Stimulated activated naive CD8-positive, alpha-beta T cell treated with anti-CD3 and anti-CD28 coated beads, Interleukin-15, Interleukin-2, amounts not matched to agents 100 U/mL and 50 U/mL, for 24 hours (primary cell): ENCODE data around the gene CCNY.

ENCODE experiments used
- ATAC-seq: fragments of 150-1000 bp; cut with Tn5 transposase; one replicate; pipeline ENCODE4 v1.10.0; 2021
- DNase-seq: peaks from one replicate; pipeline ENCODE4 v3.0.0; 2021

The CCNY gene

DNA sequence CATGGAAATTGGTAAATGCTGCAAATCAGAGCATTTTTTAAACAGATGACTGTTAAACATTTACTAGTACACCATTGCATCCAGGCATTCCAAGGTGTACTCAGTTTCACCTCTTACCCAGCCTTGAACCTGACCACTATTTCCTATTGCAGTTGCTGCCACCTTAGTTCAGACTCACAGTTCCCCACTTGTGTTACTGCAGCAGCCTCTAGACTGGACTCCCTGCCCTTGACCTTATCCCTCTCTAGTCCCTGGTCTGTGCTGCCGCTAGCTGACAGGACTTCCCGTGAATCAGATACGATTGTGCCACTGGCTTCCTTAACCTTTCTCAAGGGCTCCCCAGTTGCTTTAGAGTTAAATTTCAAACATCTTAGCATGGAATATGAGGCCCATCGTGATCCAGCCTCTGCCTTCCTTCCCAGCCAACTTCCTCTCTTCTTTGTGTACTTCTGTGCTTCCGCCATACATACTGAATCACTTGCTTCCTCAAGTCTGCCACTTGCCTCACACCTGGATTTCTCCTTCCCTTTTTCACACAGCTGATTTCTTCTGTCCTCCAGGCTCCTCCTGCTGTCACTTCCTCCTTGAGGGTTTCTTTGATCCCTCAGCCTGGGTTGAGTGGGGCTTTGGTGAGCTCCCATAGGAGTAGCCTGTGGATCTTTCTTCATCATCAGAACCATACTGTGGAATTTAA lies 150.1 kb downstream of the CCNY start:
- DNase-seq (no peak), ATAC-seq (no peak)

DNA sequence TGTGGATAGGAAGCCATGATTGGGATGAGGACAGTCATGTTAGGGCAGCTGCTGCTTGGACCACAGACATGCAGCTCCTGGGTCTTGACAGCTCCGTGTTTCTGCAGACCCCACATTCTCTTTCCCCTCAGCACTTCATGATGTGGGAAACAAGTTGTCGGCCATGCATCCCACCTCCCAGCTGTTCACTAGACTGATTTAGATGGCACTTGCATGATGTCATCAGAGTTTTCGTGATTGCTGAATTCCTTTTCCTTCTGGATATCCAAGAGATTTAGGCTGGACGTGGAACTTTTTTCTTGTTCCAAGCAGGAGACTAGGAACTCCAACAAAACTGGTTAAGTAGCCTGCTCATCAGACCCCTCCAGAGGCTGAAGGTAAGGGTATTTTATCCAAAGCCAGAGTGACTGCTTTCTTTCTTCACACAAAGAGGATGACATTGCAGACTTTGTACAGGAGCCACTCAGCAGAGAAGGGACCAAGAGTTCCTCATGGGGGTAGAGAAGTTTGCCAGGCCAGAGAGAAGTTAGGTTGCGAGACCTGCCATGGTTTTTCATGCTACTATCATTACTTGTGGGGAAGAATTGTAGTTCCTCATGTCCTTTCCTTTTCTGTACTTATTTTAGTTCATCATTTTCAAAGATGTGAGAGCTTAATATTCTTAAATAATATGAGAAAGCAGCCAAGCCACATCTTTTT lies 151.2 kb downstream of the CCNY start:
- no peak for ATAC-seq

DNA sequence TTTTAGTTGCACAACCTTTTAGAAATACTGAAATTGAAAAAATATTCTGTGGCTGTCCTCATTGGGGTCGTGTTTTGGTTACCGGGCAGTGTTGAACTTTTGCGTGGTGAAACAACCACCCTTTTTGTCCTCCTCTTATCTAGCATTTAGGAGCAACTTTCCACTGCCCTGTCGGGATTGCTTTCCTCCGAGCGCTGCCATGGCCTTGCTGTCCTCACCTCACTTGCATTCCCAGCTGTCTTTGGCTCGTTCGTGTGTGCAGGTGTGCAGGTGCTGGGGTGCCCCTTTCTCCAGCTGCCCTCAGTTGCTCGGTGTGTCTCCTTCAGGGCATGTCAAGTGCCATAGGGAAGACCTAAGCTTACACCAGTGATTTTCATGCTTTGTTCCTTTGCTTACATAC lies 151.9 kb downstream of the CCNY start:
- ATAC-seq, result no peak
- no peak for DNase-seq

More for the DNA sequence above, 151.2 kb downstream of the CCNY start:
- no peak for DNase-seq

DNA sequence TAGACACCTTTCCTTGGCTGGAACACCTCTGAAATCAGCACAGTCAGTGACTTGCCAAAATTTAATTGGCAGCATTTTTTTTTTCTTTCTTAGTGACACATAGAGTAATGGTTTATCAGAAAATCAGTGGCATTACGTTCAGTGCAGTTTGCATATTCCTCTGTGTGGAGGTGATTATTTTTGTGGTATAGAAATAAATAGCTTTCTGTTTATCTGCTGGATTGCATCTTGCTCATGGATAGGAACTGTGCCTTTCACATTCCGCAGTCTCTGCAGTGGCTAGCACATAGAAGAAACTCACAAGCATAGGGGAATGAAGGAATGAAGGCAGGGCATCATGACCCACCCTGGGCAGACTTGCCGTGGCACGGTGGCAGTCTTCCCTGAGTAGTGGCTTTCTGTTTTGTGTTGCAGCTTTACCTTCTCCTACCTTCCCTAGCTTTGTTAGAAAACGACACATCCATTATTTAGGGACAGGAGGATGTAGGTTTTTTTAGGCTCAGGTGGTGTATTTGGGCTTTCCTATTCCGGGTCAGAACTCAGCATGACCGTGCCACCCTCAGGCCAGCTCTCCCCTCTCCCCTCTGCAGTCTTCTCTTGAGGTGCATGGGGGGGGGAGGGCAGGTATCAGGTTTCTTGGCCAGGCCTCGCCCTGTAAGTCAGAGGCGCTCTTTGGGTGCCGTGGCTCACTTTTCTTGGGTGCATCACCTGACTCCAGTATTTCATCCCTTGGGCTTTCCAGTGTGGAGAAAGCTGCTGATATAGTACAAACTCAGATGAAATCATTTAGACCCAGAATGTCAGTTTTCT lies 156.3 kb downstream of the CCNY start:
- ATAC-seq (no peak), DNase-seq (no peak)

DNA sequence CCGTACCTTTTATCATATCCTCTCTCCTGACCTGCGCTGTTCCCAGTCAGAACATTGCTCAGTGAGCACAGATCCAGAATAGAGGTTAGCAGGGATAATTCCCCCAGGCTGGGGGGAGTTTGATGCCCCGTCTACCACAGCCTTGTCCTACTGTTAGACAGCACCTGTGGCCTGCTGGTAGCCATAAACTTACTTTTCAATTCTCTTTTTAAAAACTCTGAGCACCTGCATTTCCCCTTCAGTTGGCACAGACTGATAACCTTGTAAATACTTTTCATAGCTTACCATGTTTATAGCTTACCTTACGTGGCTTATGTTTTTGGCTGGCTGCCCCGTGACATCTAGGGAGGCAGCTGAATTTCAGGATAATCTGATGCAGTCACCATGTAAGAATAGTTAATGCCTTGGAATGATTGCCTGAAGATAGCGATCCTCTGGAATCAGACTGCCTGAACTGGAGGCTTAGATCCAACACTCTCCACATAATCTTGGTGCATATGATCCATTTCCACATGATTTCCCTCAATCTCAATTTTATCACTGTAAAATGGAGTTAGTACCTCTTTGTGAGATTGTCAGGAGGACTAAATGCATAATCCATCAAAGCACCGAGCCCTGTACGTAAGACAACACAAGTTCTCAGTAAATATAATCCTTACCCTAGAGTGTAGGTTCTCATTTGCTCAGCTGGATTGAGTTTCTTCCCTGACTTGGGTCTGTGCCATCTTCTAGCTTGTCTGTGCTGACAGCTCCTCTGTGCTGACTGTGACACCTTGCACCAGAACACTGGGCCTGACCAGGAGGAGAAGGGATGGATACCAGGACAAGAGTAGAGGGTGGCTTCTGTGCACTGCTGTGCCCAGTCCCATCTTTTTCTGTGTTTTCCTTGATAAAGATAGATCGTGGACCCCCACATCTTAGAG lies 157.1 kb downstream of the CCNY start:
- no peak for ATAC-seq
- DNase-seq, result no peak

DNA sequence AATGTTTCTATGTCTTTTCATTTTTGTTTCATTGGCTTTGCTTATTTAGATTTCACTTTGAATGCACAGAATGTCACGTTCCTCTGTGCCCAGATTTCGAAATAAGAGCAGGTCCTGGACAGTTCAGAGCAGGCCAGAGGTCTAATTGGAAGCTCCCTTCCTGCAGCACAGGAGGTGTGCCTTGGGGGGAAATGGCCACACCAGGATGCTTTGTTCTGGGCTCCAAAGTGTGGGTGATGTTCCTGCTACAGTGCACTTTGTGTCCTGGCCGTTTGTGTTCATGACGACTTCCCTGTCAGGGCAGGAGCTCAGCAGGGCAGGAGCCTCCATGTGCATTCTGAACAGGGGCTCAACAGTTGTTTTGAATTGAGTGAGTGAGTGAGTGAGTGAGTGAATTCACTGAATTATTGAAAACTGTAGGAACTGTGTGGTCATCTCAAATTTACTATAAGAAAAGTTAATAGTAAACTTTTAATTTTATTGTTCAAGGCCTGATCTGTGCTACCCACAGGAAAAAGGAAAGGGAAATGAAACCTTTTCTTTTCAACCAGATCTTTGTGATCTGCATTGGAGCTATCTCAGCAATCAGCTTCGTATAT lies 159.3 kb downstream of the CCNY start:
- no peak for DNase-seq
- no peak for ATAC-seq

DNA sequence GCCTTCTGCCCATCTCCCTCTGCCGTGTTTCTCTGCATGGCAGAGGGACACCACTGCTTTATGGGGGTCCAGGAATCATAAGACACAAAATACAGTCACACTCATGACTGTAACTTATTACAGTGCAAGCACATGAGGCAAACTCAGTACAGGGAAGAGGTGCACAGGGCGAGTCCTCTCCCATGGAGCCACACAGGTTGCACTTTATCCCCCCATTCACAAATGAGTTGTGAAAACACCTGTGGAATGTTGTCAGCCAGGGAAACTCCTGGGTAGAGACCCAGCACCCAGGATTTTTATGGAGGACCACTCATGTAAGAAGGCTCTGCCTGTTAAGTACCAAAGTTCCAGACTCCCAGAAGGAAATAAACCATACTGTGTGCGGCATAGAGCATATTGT lies 161.6 kb downstream of the CCNY start:
- DNase-seq (no peak), ATAC-seq (no peak)

DNA sequence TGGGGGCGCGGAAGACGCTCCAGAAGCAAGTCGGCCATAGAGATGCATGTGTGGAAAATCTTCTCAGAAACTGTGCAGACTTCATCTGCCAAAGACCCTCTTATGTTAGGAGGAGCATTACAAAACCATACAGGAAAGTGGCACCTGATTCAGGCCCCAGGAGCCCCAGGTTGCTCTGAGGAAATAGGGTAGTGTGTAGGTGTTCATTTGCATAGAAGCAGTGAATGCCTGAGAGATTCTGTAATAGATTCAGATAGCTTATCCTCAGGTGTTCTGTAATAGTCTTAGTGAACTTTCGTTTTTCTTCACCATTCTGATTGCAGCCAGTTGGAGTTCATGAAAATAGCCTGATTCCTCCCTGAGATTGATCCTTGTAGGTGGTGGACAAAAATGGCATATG lies 162.4 kb downstream of the CCNY start:
- ATAC-seq (no peak), DNase-seq (no peak)

DNA sequence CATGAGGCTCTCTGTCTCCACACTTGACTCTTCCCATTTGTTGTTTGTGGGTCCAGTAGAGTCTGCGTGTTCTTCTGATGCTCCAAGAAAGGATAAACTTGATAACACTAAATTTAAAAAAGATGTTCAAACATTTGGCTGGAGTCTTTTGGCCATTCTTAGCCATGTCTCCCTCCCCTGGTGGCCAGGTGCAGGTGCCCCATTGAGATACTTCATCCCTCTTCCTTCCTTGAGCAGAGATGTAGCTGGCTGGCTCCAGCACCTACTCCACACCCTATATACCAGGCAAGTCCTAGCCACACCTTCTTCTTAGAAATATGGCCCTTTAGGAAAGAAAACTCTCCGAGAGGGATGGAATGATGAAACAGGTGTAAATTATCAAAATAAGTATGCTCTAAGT lies 165.6 kb downstream of the CCNY start:
- DNase-seq (no peak), ATAC-seq (no peak)

DNA sequence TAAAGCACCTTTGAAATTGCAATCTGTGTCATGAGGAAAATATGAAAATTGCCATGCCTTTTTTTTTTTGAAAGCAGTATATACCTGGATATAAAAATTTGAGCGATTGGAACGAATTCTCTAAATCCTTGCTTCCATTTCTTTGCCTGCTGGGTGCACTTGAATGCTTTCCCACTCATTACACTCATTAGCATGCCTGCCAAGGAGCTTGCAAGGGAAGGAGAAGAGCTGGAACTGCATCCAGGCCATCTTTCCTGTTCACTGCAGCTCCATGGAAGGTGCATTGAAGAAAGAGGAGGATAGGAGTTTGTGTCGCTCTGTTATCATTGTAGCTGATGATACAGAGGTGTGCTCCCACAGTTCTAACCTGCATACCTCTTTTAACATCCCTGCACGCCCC lies 166.4 kb downstream of the CCNY start:
- DNase-seq (no peak), ATAC-seq (no peak)

DNA sequence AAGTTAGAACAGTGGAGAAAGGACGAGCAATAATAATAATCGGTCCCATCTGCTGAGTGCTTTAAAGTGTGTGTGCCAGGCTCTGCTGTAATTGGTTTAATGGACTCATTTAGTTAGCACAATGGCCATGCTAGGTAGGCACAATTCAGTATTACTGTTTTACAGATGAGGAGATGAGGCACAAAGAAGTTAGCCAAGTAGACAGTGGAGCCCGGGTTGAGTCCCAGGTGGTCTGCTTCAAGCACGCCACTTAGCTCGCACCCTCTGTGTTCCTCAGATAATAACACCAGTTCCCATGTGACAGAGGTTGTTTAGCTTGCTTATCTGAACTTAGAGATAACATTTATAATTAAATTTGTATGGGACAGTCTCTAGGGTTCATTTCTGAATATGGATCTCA lies 167.3 kb downstream of the CCNY start:
- no peak for DNase-seq
- ATAC-seq, result no peak

DNA sequence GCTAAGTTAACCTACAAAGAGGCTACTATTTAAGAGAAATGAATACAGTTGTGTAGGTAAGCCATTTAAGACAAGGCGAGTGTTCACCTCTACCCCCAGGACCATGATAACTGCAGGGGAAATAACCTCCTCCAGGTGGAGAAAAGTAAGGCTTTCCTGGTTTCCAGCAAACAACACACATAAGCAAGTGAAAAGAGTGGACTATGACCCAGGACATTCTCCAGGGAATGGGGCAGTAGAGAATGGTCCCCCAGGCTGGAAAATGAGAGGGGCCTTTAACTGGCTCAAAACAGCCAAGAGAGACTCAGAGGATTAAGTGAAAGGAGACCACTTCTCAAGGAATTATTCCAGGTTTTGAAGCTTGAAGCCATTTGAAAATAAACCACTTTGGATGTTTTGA lies 167.8 kb downstream of the CCNY start:
- DNase-seq (no peak), ATAC-seq (no peak)

DNA sequence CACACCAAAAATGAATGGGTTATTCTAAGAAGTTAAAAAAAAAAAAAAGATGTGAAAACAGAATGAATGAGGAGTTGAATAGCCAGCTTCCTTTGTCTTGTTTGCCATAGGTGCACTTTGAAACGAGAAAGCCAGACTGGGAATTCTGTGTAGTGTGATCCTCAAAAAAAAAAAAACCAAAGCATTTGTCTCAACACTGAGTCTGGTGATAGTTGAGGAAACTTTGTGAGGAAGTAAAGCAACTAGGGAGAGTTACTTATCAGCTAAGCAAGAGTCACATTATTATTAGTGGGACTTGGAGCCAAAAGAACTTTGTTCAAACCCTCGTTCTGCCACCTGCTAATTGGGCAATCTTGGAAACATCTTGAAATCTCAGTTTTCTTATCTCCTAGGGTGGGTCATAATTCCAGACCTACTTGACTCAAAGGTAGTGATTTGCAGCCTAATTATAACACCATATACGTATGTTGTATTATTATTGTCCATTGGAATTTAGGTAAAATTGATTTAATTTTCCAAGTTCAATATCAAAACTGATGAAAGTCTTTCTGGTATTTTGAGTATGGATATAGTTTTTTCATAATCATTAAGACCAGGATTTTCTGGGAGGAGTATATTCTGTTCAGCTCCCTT lies 169.0 kb downstream of the CCNY start:
- no peak for ATAC-seq
- DNase-seq, result no peak

DNA sequence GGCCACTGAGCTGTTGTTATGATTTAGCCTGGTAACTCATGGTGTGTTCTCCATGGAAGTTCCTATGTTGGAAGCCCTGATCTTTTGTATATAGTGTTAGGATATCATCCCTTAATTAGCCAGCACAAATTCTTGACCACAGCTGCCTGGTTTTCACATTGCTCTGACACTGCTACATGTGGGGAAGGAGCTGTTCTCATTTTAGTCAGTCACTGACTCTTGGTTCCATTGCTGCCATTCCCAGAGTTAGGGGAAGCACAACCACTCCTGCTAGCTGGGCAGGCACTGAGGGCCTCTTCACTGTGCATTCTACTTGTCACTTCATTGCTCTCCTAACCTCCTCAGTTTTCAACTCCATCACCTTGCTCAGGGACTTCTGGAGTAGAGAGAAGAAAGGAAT lies 170.4 kb downstream of the CCNY start:
- ATAC-seq (no peak), DNase-seq (no peak)

DNA sequence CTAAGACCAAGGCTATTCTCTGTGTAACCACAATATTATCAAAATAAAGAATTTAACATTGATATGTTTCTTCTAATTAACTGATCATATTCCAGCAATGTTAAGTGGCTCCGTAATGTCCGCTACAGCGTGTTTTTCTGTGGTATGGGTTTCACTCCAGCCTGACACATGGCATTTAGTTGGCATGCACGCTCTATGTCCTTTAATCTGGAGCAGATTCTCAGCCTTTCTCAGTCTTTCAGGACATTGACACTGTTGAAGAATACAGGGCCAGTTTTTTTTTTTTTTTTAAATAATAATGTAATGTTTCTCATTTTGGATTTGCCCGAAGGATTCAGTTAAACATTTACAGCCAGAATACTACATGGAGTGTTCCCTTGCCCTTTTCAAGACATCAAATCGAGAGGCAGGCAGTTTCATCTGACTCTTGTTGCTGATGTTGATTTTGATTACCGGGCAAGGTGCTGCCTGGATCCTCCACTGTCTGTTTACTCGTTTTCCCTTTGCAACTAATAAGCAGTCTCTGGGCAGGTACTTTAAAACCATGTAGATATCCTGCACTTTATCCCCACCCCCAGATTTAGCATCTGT lies 171.3 kb downstream of the CCNY start:
- DNase-seq (no peak), ATAC-seq (no peak)

DNA sequence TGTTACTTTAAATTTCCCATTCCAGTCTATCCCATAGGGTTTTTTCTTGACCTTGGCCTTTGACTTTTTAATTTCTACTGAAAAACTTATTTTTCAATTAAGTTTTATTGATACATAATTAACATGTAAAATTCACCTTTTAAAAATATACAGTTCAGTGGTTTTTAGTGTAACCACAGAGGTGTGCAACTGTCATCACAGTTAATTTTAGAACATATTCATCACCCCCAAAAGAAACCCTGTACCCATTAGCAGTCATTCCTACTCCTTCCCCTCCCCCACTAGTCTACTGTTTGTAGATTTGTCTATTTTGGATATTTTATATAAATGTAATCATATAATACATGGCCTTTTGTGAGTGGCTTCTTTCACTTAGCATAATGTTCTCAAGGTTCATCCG lies 172.3 kb downstream of the CCNY start:
- ATAC-seq (no peak), DNase-seq (no peak)

DNA sequence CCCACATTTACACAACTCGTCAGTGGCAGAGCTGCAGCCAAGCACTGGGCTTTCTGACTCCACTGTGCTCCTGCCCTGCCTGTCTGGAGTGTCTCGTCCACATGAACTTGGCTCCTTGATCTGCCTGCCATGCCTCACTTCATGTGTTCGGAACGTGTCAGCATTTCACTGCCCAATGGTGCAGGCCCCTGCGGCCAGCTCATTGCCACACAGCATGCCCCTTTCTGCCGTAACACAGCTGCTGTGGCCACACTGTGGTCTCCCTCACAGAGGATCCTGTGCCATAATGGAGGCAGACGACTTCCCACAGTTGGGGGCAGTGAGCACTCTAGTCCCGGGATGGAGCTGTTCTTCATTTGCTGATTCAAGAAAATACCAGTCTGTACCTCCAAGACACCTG lies 174.6 kb downstream of the CCNY start:
- no peak for DNase-seq
- no peak for ATAC-seq

DNA sequence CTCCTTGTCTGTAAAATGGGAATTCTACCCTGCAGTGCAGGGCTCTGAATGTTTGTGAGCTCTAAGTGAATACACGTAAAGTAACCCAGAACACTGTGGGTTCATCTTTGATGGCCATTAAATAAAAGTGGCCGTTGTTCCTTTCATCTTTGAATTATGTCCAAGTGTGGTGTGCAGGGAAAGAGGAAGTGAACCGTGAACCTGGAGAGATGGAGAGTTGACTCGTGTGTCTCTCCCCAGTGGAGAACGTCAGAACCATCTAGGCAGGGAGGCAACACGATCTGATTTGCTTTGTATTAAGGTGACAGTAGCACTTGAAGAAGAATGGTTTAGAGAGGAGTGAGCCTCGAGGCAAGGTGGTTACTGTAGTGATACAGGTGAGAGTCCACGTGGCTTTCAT lies 175.3 kb downstream of the CCNY start:
- DNase-seq, result no peak
- no peak for ATAC-seq

DNA sequence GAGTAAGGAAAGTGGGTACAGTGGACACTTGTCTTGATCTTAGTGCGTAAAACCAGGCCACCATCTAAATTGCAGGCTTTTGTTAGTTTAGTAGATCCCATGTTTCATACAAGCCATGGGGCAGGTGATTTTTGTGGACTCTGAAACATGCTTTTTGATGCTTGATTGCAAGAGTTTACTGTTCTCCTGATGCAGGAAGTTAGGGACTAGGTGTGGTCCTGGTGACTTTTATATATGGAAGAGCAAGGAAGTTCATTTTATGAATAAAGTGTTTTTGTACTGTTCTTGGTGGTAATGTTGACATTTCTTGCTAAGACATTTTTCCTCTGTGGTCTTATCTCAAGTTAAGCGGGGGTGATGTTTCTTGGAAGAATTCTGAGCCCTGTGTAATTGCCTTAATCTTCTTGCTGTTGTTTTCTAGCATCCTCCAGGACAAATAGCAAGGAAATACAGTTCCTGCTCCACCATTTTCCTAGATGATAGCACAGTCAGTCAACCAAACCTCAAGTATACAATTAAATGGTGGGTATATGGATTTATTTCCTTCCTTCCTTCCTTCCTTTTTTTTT lies 179.9 kb downstream of the CCNY start:
- DNase-seq (no peak), ATAC-seq (no peak)

DNA sequence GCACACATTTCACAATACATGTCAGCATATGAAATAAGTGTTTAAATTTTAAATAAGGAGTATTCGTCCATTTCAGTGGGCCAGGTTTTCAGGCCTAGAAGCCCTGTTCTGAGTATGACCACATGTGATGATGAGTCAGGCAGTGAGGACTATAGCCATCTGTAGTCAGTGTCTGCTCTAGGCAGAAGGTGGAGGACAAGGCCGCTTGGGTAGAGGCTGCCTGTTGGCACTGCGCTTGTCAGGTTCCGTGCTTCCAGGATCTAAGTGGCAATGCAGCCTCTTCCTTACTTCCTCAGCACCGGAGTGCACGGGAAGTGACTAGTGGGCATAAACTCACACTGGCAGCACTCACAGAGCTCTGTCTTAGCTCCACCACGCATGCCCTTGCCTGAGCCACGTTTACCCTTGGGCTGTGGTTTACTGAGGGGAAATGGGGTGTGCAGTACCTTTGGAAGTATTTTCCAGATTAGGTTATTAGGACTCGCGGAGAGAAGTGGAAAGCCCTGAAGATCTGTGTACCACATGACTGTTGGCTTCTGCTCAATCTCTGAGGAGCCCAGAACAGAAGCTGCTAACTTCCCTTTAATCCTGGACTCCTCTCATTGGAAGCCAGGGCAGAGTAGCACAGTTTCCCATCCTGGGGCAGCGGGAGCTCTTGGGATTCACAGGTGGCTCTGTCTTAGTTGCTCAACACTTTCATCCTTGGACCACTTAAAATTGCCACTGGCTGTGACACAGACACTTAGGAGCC lies 181.3 kb downstream of the CCNY start:
- no peak for ATAC-seq
- no peak for DNase-seq
